GM18502 (cell line): ENCODE results near the gene DLGAP1.
"Not testable (repeated sequence)": the region's sequence is repeated elsewhere in the genome, so short reads cannot be mapped to it uniquely, and the experiment has no call there.

Source experiments
- ATAC-seq: cut with Tn5 transposase; IDR thresholded peaks from one replicate; pipeline ENCODE4 v1.9.1; 2021; ENCODE audit warnings: mild to moderate bottlenecking; ENCODE audit not compliant: unreplicated experiment, poor library complexity

The DLGAP1 gene

DNA sequence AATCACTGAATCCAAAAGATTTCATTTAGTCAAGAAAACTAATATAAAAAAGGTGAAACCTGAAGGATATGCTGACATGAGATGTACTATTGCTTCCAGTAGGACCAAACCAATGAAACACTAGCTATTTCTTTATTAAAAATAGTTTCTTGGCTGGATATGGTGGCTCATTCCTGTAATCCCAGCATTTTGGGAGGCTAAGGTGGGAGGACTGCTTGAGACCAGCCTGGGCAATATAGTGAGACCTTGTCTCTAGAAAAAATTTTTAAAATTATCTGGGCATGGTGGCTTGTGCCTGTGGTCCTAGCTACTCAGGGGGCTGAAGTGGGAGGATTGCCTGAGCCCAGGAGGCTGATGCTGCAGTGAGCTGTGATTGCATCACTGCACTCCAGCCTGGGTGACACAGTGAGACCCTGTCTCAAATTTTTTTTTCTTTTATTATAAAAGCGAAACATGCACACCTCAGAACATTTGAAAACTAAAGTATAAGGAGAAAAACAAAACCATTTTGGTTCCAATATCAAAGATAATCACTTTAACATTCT is 738.9 kb downstream of the DLGAP1 start:
- no peak for ATAC-seq

GRCh38 chr18:3715231-3716080 is 739.7 kb downstream of the DLGAP1 start:
- ATAC-seq = no peak

- ATAC-seq = no peak
These were observed 741.4 kb downstream of the DLGAP1 start for GRCh38 chr18:3713708-3714107.

- ATAC-seq = no peak
These were observed 741.9 kb downstream of the DLGAP1 start for GRCh38 chr18:3713166-3713565.

DNA sequence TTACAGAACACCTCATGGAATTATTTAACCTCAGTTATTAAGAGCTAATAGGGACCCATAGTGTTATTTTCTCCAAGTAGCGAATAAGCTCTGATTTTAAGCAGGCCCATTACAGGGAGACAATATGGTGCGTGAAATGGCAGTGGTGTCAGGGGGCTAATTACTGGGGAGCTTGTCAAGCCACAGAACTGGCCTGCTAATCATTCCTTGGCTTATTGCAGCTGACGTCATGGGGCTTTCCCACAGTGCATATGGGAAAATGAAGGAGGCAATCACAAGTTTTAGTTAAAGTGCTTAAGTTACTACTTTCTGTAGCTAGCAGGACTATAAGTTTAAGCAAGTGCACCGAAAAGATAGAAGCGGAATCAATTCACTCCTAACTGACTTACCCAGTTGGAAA is 742.6 kb downstream of the DLGAP1 start:
- ATAC-seq = no peak

DNA sequence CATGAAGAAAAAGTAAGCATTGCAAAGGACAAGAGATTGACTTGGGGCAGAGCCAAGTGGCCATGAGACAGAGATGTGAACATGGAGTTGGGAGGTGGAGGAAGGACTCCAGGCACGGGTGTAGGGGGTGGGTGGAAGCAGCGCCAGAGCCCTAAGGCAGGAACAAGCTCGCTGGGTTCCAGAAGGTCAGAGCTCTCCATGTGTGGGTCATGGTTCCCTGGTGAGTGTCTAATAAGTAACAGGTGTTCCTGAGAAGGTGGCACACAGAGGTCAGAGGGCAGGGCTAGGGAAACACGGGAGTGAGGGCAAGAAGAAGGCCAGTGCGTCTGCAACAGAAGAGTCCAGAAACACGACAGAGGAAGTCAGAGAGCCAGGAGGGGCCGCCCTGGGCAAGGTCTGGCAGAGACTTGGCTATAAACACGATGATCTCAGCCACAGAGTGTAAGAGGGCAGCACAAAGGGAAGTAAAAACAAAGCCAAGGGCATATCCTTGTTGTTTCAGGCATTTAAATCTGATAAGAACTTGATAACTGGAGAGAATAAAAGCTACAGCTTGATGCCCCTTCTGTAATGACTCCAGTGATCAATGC is 744.3 kb downstream of the DLGAP1 start:
- no peak for ATAC-seq

DNA sequence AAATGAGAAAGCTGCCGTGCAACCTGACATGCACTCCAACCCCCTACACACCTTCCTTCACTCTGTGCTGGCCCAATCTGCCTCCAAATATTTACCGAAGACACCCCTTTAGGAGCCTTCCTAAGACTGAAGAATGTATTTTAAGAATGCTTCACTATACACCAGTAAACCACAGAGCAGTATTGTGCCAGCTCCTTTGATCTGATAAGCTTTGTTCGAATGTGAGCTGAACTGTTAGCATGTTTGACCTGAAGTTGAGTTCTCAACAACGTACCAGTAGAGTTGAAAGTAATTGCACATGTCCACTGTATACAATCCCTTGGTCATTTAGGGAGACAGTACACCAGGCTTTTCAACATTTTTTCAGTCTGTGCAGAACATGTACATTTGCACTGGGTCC is 745.9 kb downstream of the DLGAP1 start:
- ATAC-seq = no peak

DNA sequence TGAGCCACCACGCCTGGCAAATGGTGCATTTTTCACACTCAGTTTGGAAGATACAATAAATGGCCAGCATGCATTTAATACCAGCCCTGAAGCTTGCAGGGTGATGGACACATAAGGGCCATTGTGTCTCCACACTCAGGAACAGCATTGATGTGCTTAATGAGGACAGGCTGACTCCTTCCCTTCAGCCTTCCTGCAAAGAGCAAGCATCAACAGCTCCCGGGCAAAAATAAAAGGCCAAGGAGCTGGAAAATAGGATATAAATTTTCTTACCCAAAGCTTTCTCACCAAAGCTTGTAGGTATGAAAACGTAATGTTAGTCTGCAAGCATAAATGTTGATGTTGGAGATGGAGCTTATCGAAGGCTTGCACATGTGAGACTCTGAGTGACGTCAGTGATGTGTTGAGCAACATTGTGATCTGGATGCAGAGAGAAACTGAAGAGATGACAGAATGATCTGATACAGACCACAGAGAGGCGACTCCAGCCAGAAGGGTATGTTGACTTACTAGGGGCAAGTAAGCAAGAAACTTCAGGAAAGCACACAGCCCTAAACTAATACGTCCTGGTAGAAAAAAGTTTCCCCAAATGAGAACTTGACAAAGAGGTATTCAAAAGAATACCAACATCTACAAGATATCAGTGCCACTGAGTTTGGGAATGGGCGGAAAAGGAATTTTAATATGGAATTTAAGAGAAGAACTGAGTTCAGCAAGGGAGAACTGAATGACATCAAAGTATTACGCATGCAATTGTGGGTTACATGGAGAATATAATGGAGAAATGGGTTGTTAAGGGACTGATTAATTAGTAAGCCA is 748.6 kb downstream of the DLGAP1 start:
- no peak for ATAC-seq

GRCh38 chr18:3704556-3705344 is 750.4 kb downstream of the DLGAP1 start:
- ATAC-seq = no peak

GRCh38 chr18:3703732-3704176 is 751.4 kb downstream of the DLGAP1 start:
- no peak for ATAC-seq

GRCh38 chr18:3699707-3700567 is 755.2 kb downstream of the DLGAP1 start:
- not testable (repeated sequence) for ATAC-seq

DNA sequence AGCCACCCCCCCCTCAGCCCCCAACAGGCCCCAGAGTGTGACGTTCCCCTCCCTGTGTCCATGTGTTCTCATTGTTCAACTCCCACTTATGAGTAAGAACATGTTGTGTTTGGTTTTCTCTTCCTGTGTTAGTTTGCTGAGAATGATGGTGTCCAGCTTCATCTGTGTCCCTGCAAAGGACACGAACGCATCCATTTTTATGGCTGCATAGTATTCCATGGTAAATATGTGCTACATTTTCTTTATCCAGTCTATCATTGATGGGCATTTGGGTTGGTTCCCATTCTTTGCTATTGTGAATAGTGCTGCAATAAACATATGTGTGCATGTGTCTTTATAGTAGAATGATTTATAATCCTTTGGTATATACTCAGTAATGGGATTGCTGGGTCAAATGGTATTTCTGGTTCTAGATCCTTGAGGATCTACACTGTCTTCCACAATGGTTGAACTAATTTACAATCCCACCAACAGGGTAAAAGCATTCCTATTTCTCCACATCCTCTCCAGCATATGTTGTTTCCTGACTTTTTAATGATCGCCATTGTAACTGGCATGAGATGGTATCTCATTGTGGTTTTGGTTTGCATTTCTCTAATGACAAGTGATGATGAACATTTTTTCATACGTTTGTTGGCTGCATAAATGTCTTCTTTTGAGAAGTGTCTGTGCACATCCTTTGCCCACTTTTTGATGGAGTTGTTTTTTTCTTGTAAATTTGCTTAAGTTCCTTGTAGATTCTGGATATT is 760.9 kb downstream of the DLGAP1 start:
- not testable (repeated sequence) for ATAC-seq

- ATAC-seq = no peak
These were observed 761.7 kb downstream of the DLGAP1 start for GRCh38 chr18:3693410-3693809.

DNA sequence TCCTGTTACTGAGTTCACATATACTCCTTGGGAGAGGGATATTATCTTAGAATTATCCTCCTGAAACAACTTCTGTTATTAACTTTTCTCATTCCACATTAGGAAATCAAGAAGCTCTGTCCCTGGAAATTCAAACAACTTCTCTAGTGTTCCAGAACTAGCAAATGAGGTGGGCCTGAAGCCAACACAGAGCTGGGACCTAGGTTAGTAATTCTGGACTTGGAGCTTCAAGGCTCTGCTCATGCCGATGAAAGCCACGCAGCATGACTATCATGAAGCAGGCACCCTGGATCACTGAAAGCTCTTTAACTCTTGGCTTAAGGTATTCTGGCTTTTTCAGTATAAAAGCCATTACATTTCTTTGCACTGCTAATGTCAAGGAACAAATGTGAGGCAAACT is 762.4 kb downstream of the DLGAP1 start:
- no peak for ATAC-seq

DNA sequence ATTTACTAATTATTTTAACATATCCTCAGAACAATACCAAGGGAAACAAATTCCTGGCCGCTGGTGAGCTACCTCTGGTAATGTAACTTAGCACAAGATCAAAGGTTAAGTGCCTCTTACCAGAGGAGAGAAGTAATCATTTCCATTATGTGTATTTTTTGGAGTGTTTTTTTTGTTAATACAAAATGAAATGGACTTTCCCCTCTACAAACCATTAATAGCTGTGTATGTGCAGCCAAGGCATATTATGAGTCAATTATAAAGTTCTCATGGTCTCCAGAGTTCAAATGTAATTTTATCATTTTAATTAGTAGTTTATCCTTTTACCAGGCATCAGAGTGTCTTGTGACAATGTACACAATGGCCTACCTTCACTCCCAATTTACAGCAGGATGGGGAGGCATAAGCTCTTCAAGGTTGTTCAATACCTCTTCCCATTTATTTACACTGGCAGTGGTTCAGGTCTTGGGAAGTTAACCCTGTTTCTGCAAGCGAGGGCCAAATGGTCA is 762.9 kb downstream of the DLGAP1 start:
- no peak for ATAC-seq

DNA sequence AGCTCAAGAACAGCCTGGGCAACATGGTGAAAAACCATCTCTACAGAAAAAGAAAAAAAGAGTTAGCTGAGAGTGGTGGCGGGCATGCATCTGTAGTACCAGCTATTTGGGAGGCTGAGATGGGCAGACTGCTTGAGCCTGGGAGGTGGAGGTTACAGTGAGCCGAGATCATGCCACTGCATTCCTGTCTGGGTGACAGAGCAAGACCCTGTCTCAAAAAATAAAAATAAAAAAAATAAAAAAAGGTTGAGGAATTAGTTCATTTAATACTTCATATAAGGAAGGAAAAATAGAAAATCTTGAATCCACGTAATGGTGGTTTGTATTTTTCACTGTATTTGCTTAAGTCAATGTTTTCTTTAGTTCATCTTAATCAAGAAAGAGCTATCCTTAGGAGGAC is 763.4 kb downstream of the DLGAP1 start:
- ATAC-seq = no peak

- ATAC-seq = no peak
These were observed 764.4 kb downstream of the DLGAP1 start for GRCh38 chr18:3690764-3691066.

DNA sequence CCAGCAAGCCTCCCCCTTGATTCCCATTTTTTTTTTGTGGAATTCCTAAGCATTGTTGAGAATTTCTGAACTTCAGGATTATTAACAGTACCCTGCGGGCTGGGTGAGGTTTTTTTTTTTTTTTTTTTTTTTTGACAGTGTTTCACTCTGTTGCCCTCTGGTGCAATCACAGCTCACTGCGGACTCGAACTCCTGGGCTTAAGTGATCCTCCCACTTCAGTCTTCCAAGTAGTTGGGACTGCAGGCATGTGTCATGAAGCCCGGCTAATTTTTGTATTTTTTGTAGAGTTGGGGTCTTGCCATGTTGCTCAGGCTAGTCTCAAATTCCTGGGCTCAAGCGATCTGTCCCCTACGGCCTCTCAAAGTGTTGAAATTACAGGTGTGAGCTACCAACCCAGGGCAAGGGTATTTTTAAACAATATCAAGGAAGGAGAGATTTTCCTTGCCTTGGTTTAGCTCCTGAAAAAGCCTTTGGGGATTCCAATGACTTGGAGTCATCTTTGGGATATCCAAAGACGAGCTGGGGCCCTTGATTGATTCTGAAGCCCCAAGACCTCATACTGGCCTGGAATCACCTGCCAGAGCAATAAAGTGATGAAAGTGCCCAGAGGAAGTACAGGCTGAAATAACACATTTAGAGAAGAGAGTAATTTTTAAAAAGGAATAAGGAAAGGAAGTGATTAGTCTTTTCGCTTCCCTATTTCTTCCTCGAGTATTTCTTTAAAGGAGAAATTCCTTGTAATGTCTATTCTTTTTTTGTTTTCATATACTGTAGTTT is 764.9 kb downstream of the DLGAP1 start:
- no peak for ATAC-seq
